ENCODE data around the gene AARSD1.
"Not testable (repeated sequence)": the region's sequence is repeated elsewhere in the genome, so short reads cannot be mapped to it uniquely, and the experiment has no call there.

The AARSD1 gene

GRCh38 chr17:42999003-42999525 is 34.8 kb upstream of the AARSD1 start:
- no peak for TF ChIP-seq CTCF (IDR thresholded peaks at IDR 0.05; ENCODE audit: extremely low read depth, missing control alignments)
- no peak for DNase-seq (ENCODE audit: low spot score)

- peak; percentile 78 for TF ChIP-seq CTCF (IDR thresholded peaks at IDR 0.05; ENCODE audit: extremely low read depth, missing control alignments)
These were observed 34.0 kb upstream of the AARSD1 start, which contains the start of gene RPL27 for GRCh38 chr17:42997984-42998938. Gene RPL27 (plus strand): TSS chr17:42998419. CDS start chr17:42998751, 332 bp downstream.

GRCh38 chr17:42997390-42997983 is 33.2 kb upstream of the AARSD1 start:
- DNase-seq (ENCODE audit: low spot score): no peak
- no peak for TF ChIP-seq CTCF (IDR thresholded peaks at IDR 0.05; ENCODE audit: extremely low read depth, missing control alignments)

More at GRCh38 chr17:42997984-42998938, 34.0 kb upstream of the AARSD1 start, which contains the start of gene RPL27:
- DNase-seq (ENCODE audit: low spot score): peak; percentile 91

GRCh38 chr17:42993913-42994312 is 29.7 kb upstream of the AARSD1 start:
- not testable (repeated sequence) for DNase-seq (ENCODE audit: low spot score)

- no peak for DNase-seq (ENCODE audit: low spot score)
- TF ChIP-seq CTCF (IDR thresholded peaks at IDR 0.05; ENCODE audit: extremely low read depth, missing control alignments): no peak
These were observed 28.6 kb upstream of the AARSD1 start for GRCh38 chr17:42992872-42993271.

GRCh38 chr17:42991471-42991870 is 27.2 kb upstream of the AARSD1 start:
- TF ChIP-seq CTCF (IDR thresholded peaks at IDR 0.05; ENCODE audit: extremely low read depth, missing control alignments): no peak

GRCh38 chr17:42989726-42990652 is 25.7 kb upstream of the AARSD1 start:
- no peak for TF ChIP-seq CTCF (IDR thresholded peaks at IDR 0.05; ENCODE audit: extremely low read depth, missing control alignments)
- DNase-seq (ENCODE audit: low spot score): no peak

More at GRCh38 chr17:42991471-42991870, 27.2 kb upstream of the AARSD1 start:
- no peak for DNase-seq (ENCODE audit: low spot score)
